GM19043 (cell line): ENCODE results near the gene PGM2L1.
"Not testable (repeated sequence)": the region's sequence is repeated elsewhere in the genome, so short reads cannot be mapped to it uniquely, and the experiment has no call there.

Experiments
- ATAC-seq: cut with Tn5 transposase; IDR thresholded peaks from one replicate; pipeline ENCODE4 v1.9.1; 2021; ENCODE audit warnings: low read depth; ENCODE audit not compliant: unreplicated experiment

PGM2L1 gene

GRCh38 chr11:74403607-74404321, 5.5 kb upstream of the PGM2L1 start:
- ATAC-seq, result no peak

GRCh38 chr11:74400606-74401005, 2.4 kb upstream of the PGM2L1 start:
- no peak for ATAC-seq

- ATAC-seq, result no peak
These were observed 561 bp downstream of the PGM2L1 start for GRCh38 chr11:74397501-74398243.

GRCh38 chr11:74392256-74392655, 6.0 kb downstream of the PGM2L1 start:
- no peak for ATAC-seq

- no peak for ATAC-seq
These were observed 7.0 kb downstream of the PGM2L1 start for GRCh38 chr11:74391193-74391592.

GRCh38 chr11:74390697-74391096, 7.5 kb downstream of the PGM2L1 start:
- no peak for ATAC-seq

GRCh38 chr11:74388678-74389327, 9.4 kb downstream of the PGM2L1 start:
- no peak for ATAC-seq

- no peak for ATAC-seq
These were observed 13.6 kb downstream of the PGM2L1 start for GRCh38 chr11:74384641-74385040.

- ATAC-seq, result no peak
These were observed 17.3 kb downstream of the PGM2L1 start for GRCh38 chr11:74380746-74381439.

GRCh38 chr11:74377689-74378088, 20.5 kb downstream of the PGM2L1 start:
- no peak for ATAC-seq

- ATAC-seq, result no peak
These were observed 24.9 kb downstream of the PGM2L1 start for GRCh38 chr11:74373382-74373781.

GRCh38 chr11:74371269-74372052, 26.8 kb downstream of the PGM2L1 start:
- no peak for ATAC-seq

- no peak for ATAC-seq
These were observed 28.1 kb downstream of the PGM2L1 start for GRCh38 chr11:74370123-74370522.

- ATAC-seq, result no peak
These were observed 30.4 kb downstream of the PGM2L1 start for GRCh38 chr11:74367881-74368280.

GRCh38 chr11:74366576-74366975, 31.7 kb downstream of the PGM2L1 start:
- no peak for ATAC-seq

- not testable (repeated sequence) for ATAC-seq
These were observed 32.4 kb downstream of the PGM2L1 start for GRCh38 chr11:74365805-74366204.

- no peak for ATAC-seq
These were observed 40.8 kb downstream of the PGM2L1 start for GRCh38 chr11:74357449-74357848.

GRCh38 chr11:74355626-74356025, 42.6 kb downstream of the PGM2L1 start:
- no peak for ATAC-seq

GRCh38 chr11:74354036-74354435, 44.2 kb downstream of the PGM2L1 start:
- ATAC-seq, result no peak

GRCh38 chr11:74347381-74347780, 50.9 kb downstream of the PGM2L1 start:
- no peak for ATAC-seq
